Measurements from ENCODE around the gene CTNND2. TPM values are rescaled to one million over a fixed set of nuclear protein-coding genes. Genes with fewer than 3 reads are reported as not detected.

The CTNND2 gene
- total and polyA plus RNA-seq, 9 of the 15 experiments (the other 6 are each of a cell fraction or from before 2014, with no cell fraction given) = 0.03 to 0.35 TPM; not detected in 7

DNA sequence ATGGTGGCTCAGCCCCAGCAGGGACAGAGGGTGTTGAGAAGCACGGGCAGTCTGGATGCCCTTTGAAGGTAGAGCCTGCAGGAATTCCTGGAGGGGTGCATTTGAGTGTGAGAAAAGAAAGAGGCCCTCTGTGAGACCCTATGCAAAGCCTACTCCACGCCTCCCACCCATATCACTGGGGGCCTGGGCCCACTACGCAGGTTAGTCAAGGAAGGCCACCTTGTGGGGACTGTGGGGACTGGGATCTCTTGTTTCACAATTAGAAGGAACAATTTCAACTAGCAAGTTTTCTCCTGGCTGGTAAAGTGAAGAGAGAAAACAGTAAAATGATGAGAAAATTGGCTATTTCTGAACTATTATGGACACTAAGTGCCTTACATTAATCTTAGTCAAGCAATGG lies 657.0 kb downstream of the CTNND2 start:
- intact Hi-C loops (cut with micrococcal nuclease) = no loop called here
- 0% methylated on average over 3 of the region's 3 CpGs for WGBS (ENCODE audit: insufficient coverage, low coverage, missing lambda C conversion rate)

More for the DNA sequence above, 657.0 kb downstream of the CTNND2 start:
- Histone ChIP-seq H3K4me1 (replicated peaks in 1 of 2; ENCODE audit: control insufficient read depth in 2 of 2, insufficient read depth in 2 of 2, low read length in 2 of 2) (no peaks in the 10 kb centered on the region), H3K36me3 (ENCODE audit: control insufficient read depth, insufficient read depth, low read length) (no peaks in the 10 kb centered on the region), H3K4me3 (no peak overlapping the region), H2AFZ (ENCODE audit: low read depth, low read length) (no peak overlapping the region), H3K9ac (ENCODE audit: insufficient read depth in 1 of 2, low read depth in 2 of 2, low read length in 2 of 2) (no peak overlapping the region), H3K27me3 (ENCODE audit: control insufficient read depth in 2 of 2, insufficient read depth in 2 of 2, low read length in 2 of 2) (no peaks in the 10 kb centered on the region), H3K9me3 (replicated peaks; ENCODE audit: control insufficient read depth, insufficient read depth, low read depth, low read length) (no peaks in the 10 kb centered on the region), H3K9me1 (ENCODE audit: control insufficient read depth, insufficient read depth, low read length) (no peaks in the 10 kb centered on the region), H3K4me2 (ENCODE audit: insufficient read depth, low read length) (no peak overlapping the region), H3K79me2 (ENCODE audit: control insufficient read depth, insufficient read depth, low read length) (no peaks in the 10 kb centered on the region), H4K20me1 (replicated peaks; ENCODE audit: control insufficient read depth, insufficient read depth, low read length) (no peaks in the 10 kb centered on the region), H3K27ac (ENCODE audit: extremely low read depth, low read depth, low read length) (no peak overlapping the region)
- ATAC-seq = peak; percentile 59; the same call in 2 of the 3 replicates
- FAIRE-seq = no peak
- POLR2A ChIA-PET = no interaction called here
- CTCF ChIA-PET (ENCODE audit: low intra/inter-chr PET ratio) = no interaction called here
- no TSS peak for BruUV-seq (replicated peaks)
- no peak for DNase-seq (ENCODE audit: extremely low read depth in 1 of 4, low spot score in 3 of 4)
- TF ChIP-seq SP1 (CRISPR knock-in tag; IDR thresholded peaks at IDR 0.05) = no peak
- TF ChIP-seq, protein P1, sequence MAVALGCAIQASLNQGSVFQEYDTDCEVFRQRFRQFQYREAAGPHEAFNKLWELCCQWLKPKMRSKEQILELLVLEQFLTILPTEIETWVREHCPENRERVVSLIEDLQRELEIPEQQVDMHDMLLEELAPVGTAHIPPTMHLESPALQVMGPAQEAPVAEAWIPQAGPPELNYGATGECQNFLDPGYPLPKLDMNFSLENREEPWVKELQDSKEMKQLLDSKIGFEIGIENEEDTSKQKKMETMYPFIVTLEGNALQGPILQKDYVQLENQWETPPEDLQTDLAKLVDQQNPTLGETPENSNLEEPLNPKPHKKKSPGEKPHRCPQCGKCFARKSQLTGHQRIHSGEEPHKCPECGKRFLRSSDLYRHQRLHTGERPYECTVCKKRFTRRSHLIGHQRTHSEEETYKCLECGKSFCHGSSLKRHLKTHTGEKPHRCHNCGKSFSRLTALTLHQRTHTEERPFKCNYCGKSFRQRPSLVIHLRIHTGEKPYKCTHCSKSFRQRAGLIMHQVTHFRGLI (CRISPR knock-in tag; IDR thresholded peaks at IDR 0.05) = no peak
- no peak for TF ChIP-seq KDM4B (IDR thresholded peaks at IDR 0.05; ENCODE audit: borderline replicate concordance in 2 of 2, low read depth in 1 of 2)
- TF ChIP-seq, protein P2, sequence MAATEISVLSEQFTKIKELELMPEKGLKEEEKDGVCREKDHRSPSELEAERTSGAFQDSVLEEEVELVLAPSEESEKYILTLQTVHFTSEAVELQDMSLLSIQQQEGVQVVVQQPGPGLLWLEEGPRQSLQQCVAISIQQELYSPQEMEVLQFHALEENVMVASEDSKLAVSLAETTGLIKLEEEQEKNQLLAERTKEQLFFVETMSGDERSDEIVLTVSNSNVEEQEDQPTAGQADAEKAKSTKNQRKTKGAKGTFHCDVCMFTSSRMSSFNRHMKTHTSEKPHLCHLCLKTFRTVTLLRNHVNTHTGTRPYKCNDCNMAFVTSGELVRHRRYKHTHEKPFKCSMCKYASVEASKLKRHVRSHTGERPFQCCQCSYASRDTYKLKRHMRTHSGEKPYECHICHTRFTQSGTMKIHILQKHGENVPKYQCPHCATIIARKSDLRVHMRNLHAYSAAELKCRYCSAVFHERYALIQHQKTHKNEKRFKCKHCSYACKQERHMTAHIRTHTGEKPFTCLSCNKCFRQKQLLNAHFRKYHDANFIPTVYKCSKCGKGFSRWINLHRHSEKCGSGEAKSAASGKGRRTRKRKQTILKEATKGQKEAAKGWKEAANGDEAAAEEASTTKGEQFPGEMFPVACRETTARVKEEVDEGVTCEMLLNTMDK (IDR thresholded peaks at IDR 0.05; ENCODE audit: borderline replicate concordance, insufficient read depth, low read depth, low read length, poor library complexity, severe bottlenecking) = peak; percentile 40
- no peak for TF ChIP-seq DMBX1 (CRISPR knock-in tag; IDR thresholded peaks at IDR 0.05; ENCODE audit: borderline replicate concordance)
- peak in 1 of 2 experiments; percentile 15; a peak in 1 of 4 replicates for TF ChIP-seq RAD21 (CRISPR knock-in tag; conservative IDR thresholded peaks at IDR 0.05 in 1 of 2, IDR thresholded peaks at IDR 0.05 in 1 of 2)
- TF ChIP-seq, protein P3, sequence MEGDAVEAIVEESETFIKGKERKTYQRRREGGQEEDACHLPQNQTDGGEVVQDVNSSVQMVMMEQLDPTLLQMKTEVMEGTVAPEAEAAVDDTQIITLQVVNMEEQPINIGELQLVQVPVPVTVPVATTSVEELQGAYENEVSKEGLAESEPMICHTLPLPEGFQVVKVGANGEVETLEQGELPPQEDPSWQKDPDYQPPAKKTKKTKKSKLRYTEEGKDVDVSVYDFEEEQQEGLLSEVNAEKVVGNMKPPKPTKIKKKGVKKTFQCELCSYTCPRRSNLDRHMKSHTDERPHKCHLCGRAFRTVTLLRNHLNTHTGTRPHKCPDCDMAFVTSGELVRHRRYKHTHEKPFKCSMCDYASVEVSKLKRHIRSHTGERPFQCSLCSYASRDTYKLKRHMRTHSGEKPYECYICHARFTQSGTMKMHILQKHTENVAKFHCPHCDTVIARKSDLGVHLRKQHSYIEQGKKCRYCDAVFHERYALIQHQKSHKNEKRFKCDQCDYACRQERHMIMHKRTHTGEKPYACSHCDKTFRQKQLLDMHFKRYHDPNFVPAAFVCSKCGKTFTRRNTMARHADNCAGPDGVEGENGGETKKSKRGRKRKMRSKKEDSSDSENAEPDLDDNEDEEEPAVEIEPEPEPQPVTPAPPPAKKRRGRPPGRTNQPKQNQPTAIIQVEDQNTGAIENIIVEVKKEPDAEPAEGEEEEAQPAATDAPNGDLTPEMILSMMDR (IDR thresholded peaks at IDR 0.05 in 2 of 3, conservative IDR thresholded peaks at IDR 0.05 in 1 of 3; ENCODE audit: insufficient read depth in 2 of 3, low read depth in 1 of 3, low read length in 3 of 3) = 0 out of 6 replicates have a peak, but pooled peaks of 1 of the 3 experiments have one; percentile 16
- no peak for TF ChIP-seq SRSF9 (IDR thresholded peaks at IDR 0.05; ENCODE audit: borderline replicate concordance, low read depth, low read length)
- no peak for TF ChIP-seq ZNF561 (CRISPR knock-in tag; conservative IDR thresholded peaks at IDR 0.05)
- in situ Hi-C loops (cut with MboI) = no loop called here

Data from K562 (cell line).